HEK293 (cell line): ENCODE results near the gene RASAL2.
"Not testable (repeated sequence)": the region's sequence is repeated elsewhere in the genome, so short reads cannot be mapped to it uniquely, and the experiment has no call there.

Experiments used
- CTCF ChIP-seq: fragments of 450-650 bp; formaldehyde crosslinking; IDR thresholded peaks from 2 replicates; pipeline ENCODE4 v1.5.1; 2016; ENCODE audit warnings: missing biosample characterization, missing genetic modification characterization
- ZBTB21 ChIP-seq: fragments of 450-650 bp; formaldehyde crosslinking; IDR thresholded peaks from 2 replicates; pipeline ENCODE4 v1.5.1; 2017; ENCODE audit warnings: missing biosample characterization, missing genetic modification characterization
- ZNF2 ChIP-seq: fragments of 450-650 bp; formaldehyde crosslinking; IDR thresholded peaks from 2 replicates; pipeline ENCODE4 v1.5.1; 2016; ENCODE audit warnings: missing biosample characterization, missing genetic modification characterization
- ZNF302 ChIP-seq: fragments of 450-650 bp; formaldehyde crosslinking; IDR thresholded peaks from 2 replicates; pipeline ENCODE4 v1.5.1; 2016; ENCODE audit warnings: missing biosample characterization, missing genetic modification characterization, low read depth
- ZNF747 ChIP-seq: fragments of 450-650 bp; formaldehyde crosslinking; IDR thresholded peaks from 2 replicates; pipeline ENCODE4 v1.5.1; 2016; ENCODE audit warnings: missing biosample characterization, missing genetic modification characterization

- TF ChIP-seq ZBTB21; CTCF (tag by site-specific recombination); ZNF2 (tag by site-specific recombination); ZNF747 (tag by site-specific recombination); ZNF302 (tag by site-specific recombination): not testable (repeated sequence)
These were observed 108.2 kb downstream of the RASAL2 start for GRCh38 chr1:178202095-178202494.
